HepG2 (cell line): ENCODE results near the gene NPHS1. TPM values are rescaled to one million over a fixed set of nuclear protein-coding genes. Genes with fewer than 3 reads are reported as not detected.
A peak's percentile ranks its signal among the peaks of the same experiment; 100 is the strongest.

Experiments
- AGO2 ChIP-seq: fragments of 200-400 bp; formaldehyde crosslinking; optimal IDR thresholded peaks from 2 replicates; pipeline ENCODE3; 2017; ENCODE audit warnings: mild to moderate bottlenecking, low read depth, low read length, moderate library complexity
- CEBPG ChIP-seq: IDR thresholded peaks from 2 replicates; pipeline ENCODE4 v1.6.1; 2016
- DR1 ChIP-seq: sonication (generic); formaldehyde crosslinking; IDR thresholded peaks from 2 replicates; pipeline ENCODE4 v1.8.0; 2021; ENCODE audit warnings: mild to moderate bottlenecking, missing genetic modification reagents, inconsistent platforms
- EED ChIP-seq: sonication (generic); formaldehyde crosslinking; IDR thresholded peaks from 2 replicates; pipeline ENCODE4 v1.5.0; 2020; ENCODE audit warnings: mild to moderate bottlenecking, missing genetic modification reagents
- YEATS4 ChIP-seq: sonication (generic); formaldehyde crosslinking; IDR thresholded peaks from 2 replicates; pipeline ENCODE4 v1.4.0; 2020; ENCODE audit warnings: missing genetic modification reagents, borderline replicate concordance
- ZNF180 ChIP-seq: sonication (generic); formaldehyde crosslinking; IDR thresholded peaks from 2 replicates; pipeline ENCODE4 v1.4.0; 2020; ENCODE audit warnings: low read depth, missing genetic modification reagents, borderline replicate concordance
- ZNF205 ChIP-seq: IDR thresholded peaks from 2 replicates; pipeline ENCODE4 v1.6.1; 2018; ENCODE audit warnings: missing biosample characterization, missing genetic modification reagents
- ZNF337 ChIP-seq: sonication (generic); formaldehyde crosslinking; IDR thresholded peaks from 2 replicates; pipeline ENCODE4 v1.5.1; 2020; ENCODE audit warnings: missing genetic modification reagents, low read depth, mild to moderate bottlenecking, borderline replicate concordance
- ZNF530 ChIP-seq: sonication (generic); formaldehyde crosslinking; IDR thresholded peaks from 2 replicates; pipeline ENCODE4 v1.5.0; 2020; ENCODE audit warnings: low read depth, mild to moderate bottlenecking, missing genetic modification reagents
- ZNF749 ChIP-seq: sonication (generic); formaldehyde crosslinking; IDR thresholded peaks from 2 replicates; pipeline ENCODE4 v1.8.0; 2022; ENCODE audit warnings: mild to moderate bottlenecking, missing genetic modification reagents, moderate library complexity, borderline replicate concordance
- polyA plus RNA-seq, 8 experiments: library from polyadenylated mRNA; depleted of rRNA in 3 of 8; stranded (reverse) in 7 of 8; unstranded in 1 of 8; fragments of >200 nt; fragmentation: Illumina TruSeq in 4 of 8; extraction: Trizol in 4 of 8; gene quantifications; 2 replicates each; pipeline versions ENCODE4 v1.2.1 to v1.2.3, GENCODE V29; 2011 to 2016; ENCODE audit warnings: low read depth in 4 of 8, missing spikeins in 1 of 8, mixed read lengths in 1 of 8; ENCODE audit not compliant: insufficient read depth in 1 of 8
- total RNA-seq, 5 experiments: library from RNA; depleted of rRNA; stranded (reverse); fragments of >200 nt; fragmentation: Illumina TruSeq; extraction: Trizol; gene quantifications; 2 replicates each; pipeline ENCODE4 v1.2.3, GENCODE V29; 2016; ENCODE audit warnings: low read depth in 1 of 5
- TF ChIP-seq, protein P1 (sequence below): sonication (generic); formaldehyde crosslinking; IDR thresholded peaks from 2 replicates; pipeline ENCODE4 v1.4.0; 2020; ENCODE audit warnings: missing genetic modification reagents; ENCODE audit errors: not compliant biosample characterization
- TF ChIP-seq, protein P2 (sequence below): sonication (generic); formaldehyde crosslinking; IDR thresholded peaks from 2 replicates; pipeline ENCODE4 v1.4.0; 2020; ENCODE audit warnings: missing genetic modification reagents, low read depth, mild to moderate bottlenecking, borderline replicate concordance
- TF ChIP-seq, protein P3 (sequence below): sonication (generic); formaldehyde crosslinking; IDR thresholded peaks from 2 replicates; pipeline ENCODE4 v1.4.0; 2020; ENCODE audit warnings: missing genetic modification reagents, borderline replicate concordance
- TF ChIP-seq, protein P4 (sequence below): sonication (generic); formaldehyde crosslinking; IDR thresholded peaks from 2 replicates; pipeline ENCODE4 v1.4.0; 2020; ENCODE audit warnings: missing genetic modification reagents, mild to moderate bottlenecking, borderline replicate concordance
- TF ChIP-seq, protein P5 (sequence below): sonication (generic); formaldehyde crosslinking; IDR thresholded peaks from 2 replicates; pipeline ENCODE4 v1.9.0; 2021; ENCODE audit warnings: missing genetic modification reagents, mild to moderate bottlenecking, borderline replicate concordance
- TF ChIP-seq, protein P6 (sequence below): IDR thresholded peaks from 2 replicates; pipeline ENCODE4 v1.6.1; 2018; ENCODE audit warnings: missing genetic modification reagents, mild to moderate bottlenecking, missing compliant biosample characterization

NPHS1 gene
- total and polyA plus RNA-seq, 2 of the 13 experiments (the other 11 are each of a cell fraction or from before 2014, with no cell fraction given) = not detected

DNA sequence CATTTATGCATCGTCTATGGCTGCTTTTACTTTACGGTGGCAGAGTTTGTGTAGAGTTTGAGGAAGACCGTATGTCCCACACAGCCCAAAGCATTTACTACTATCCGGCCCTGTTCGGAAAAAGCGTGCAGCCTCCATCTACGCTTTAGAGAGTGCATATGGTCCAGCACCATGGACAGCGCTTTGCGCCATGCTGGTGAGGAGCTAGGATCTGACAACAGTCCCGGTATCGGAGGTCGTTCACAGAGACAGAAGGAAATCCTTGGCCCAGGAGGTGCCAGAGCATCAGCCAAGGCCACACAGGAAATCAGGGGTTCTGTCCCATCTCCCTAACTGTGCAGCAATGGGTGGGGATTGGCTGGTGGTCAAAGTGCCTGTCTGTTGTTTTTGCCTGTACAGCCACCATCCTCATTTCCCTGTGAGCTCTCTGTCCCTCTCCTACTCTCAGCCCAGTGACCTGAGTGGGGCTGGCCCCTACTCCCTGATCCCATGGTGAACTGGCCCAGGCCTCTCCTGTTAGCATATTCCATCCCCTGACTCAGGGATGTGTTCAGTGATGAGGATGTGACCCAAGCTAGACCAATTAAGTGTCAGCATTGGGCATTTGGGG lies 23.5 kb downstream of the NPHS1 start (continued):
- TF ChIP-seq, protein P1, sequence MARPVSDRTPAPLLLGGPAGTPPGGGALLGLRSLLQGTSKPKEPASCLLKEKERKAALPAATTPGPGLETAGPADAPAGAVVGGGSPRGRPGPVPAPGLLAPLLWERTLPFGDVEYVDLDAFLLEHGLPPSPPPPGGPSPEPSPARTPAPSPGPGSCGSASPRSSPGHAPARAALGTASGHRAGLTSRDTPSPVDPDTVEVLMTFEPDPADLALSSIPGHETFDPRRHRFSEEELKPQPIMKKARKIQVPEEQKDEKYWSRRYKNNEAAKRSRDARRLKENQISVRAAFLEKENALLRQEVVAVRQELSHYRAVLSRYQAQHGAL = peak; percentile 67
- TF ChIP-seq, protein P2, sequence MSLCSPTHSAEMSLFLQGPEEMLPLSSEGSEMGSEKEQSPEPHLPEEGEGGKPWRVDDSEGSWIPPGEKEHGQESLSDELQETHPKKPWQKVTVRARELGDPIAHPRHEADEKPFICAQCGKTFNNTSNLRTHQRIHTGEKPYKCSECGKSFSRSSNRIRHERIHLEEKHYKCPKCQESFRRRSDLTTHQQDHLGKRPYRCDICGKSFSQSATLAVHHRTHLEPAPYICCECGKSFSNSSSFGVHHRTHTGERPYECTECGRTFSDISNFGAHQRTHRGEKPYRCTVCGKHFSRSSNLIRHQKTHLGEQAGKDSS = 0 out of 2 replicates have a peak, but pooled peaks have one; percentile 69
- TF ChIP-seq CEBPG (peak; percentile 43; the same call in 1 of the 2 replicates), ZNF337 (peak; percentile 66; the same call in 1 of the 2 replicates), ZNF205 (CRISPR knock-in tag) (peak; percentile 92), EED (no peak; the same call in 1 of the 2 replicates), ZNF530 (CRISPR knock-in tag) (no peak; the same call in 1 of the 2 replicates), AGO2 (no peak), YEATS4 (0 out of 2 replicates have a peak, but pooled peaks have one; percentile 36), ZNF180 (no peak; the same call in 1 of the 2 replicates), ZNF749 (CRISPR knock-in tag) (peak; percentile 84), DR1 (CRISPR knock-in tag) (no peak)
- TF ChIP-seq, protein P3, sequence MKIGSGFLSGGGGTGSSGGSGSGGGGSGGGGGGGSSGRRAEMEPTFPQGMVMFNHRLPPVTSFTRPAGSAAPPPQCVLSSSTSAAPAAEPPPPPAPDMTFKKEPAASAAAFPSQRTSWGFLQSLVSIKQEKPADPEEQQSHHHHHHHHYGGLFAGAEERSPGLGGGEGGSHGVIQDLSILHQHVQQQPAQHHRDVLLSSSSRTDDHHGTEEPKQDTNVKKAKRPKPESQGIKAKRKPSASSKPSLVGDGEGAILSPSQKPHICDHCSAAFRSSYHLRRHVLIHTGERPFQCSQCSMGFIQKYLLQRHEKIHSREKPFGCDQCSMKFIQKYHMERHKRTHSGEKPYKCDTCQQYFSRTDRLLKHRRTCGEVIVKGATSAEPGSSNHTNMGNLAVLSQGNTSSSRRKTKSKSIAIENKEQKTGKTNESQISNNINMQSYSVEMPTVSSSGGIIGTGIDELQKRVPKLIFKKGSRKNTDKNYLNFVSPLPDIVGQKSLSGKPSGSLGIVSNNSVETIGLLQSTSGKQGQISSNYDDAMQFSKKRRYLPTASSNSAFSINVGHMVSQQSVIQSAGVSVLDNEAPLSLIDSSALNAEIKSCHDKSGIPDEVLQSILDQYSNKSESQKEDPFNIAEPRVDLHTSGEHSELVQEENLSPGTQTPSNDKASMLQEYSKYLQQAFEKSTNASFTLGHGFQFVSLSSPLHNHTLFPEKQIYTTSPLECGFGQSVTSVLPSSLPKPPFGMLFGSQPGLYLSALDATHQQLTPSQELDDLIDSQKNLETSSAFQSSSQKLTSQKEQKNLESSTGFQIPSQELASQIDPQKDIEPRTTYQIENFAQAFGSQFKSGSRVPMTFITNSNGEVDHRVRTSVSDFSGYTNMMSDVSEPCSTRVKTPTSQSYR = peak; percentile 83
- TF ChIP-seq, protein P4, sequence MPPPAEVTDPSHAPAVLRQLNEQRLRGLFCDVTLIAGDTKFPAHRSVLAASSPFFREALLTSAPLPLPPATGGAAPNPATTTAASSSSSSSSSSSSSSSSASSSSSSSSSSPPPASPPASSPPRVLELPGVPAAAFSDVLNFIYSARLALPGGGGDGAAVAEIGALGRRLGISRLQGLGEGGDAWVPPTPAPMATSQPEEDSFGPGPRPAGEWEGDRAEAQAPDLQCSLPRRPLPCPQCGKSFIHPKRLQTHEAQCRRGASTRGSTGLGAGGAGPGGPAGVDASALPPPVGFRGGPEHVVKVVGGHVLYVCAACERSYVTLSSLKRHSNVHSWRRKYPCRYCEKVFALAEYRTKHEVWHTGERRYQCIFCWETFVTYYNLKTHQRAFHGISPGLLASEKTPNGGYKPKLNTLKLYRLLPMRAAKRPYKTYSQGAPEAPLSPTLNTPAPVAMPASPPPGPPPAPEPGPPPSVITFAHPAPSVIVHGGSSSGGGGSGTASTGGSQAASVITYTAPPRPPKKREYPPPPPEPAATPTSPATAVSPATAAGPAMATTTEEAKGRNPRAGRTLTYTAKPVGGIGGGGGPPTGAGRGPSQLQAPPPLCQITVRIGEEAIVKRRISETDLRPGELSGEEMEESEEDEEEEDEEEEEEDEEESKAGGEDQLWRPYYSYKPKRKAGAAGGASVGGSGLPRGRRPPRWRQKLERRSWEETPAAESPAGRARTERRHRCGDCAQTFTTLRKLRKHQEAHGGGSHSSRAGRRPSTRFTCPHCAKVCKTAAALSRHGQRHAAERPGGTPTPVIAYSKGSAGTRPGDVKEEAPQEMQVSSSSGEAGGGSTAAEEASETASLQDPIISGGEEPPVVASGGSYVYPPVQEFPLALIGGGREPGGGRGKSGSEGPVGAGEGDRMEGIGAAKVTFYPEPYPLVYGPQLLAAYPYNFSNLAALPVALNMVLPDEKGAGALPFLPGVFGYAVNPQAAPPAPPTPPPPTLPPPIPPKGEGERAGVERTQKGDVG (CRISPR knock-in tag) = no peak
- TF ChIP-seq, protein P5, sequence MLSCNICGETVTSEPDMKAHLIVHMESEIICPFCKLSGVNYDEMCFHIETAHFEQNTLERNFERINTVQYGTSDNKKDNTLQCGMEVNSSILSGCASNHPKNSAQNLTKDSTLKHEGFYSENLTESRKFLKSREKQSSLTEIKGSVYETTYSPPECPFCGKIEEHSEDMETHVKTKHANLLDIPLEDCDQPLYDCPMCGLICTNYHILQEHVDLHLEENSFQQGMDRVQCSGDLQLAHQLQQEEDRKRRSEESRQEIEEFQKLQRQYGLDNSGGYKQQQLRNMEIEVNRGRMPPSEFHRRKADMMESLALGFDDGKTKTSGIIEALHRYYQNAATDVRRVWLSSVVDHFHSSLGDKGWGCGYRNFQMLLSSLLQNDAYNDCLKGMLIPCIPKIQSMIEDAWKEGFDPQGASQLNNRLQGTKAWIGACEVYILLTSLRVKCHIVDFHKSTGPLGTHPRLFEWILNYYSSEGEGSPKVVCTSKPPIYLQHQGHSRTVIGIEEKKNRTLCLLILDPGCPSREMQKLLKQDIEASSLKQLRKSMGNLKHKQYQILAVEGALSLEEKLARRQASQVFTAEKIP = no peak
- TF ChIP-seq, protein P6, sequence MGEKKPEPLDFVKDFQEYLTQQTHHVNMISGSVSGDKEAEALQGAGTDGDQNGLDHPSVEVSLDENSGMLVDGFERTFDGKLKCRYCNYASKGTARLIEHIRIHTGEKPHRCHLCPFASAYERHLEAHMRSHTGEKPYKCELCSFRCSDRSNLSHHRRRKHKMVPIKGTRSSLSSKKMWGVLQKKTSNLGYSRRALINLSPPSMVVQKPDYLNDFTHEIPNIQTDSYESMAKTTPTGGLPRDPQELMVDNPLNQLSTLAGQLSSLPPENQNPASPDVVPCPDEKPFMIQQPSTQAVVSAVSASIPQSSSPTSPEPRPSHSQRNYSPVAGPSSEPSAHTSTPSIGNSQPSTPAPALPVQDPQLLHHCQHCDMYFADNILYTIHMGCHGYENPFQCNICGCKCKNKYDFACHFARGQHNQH (CRISPR knock-in tag) = peak; percentile 92; the same call in 1 of the 2 replicates
